Measurements from ENCODE around the gene RPL15. TPM values are rescaled to one million over a fixed set of nuclear protein-coding genes. Genes with fewer than 3 reads are reported as not detected.

RPL15 gene
- total and polyA plus RNA-seq, 2 of the 13 experiments (the other 11 are each of a cell fraction or from before 2014, with no cell fraction given) = 1,297 to 3,693 TPM

GRCh38 chr3:23895181-23895580 is 21.8 kb upstream of the RPL15 start:
- Histone ChIP-seq H3K27ac (ENCODE audit: extremely low read length, insufficient read depth, low read length) (no peak overlapping the region), H3K4me2 (ENCODE audit: low read depth, low read length) (no peak overlapping the region), H3K9me3 (ENCODE audit: low read length) (no peaks in the 10 kb centered on the region), H3K9ac (ENCODE audit: insufficient read depth, low read depth, low read length) (no peak overlapping the region), H3K27me3 (ENCODE audit: control insufficient read depth in 1 of 2, insufficient read depth in 2 of 2, low read length in 2 of 2) (no peaks in the 10 kb centered on the region), H2AFZ (ENCODE audit: low read length) (no peak overlapping the region), H3K79me2 (ENCODE audit: insufficient read depth, low read length) (no peaks in the 10 kb centered on the region), H4K20me1 (ENCODE audit: insufficient read depth, low read length) (no peaks in the 10 kb centered on the region), H3K4me3 (replicated peaks in 1 of 3; ENCODE audit: insufficient read depth in 1 of 3, low read depth in 2 of 3, low read length in 3 of 3) (no peak overlapping the region), H3K4me1 (ENCODE audit: insufficient read depth, low read length) (no peaks in the 10 kb centered on the region; the same call in 1 of the 2 replicates), H3K36me3 (replicated peaks in 1 of 2; ENCODE audit: control insufficient read depth in 1 of 2, insufficient read depth in 2 of 2, low read length in 2 of 2) (peaks cover 7 to 31% of the 10 kb centered on the region in 2 experiments)
- TF ChIP-seq ZNF570 (CRISPR knock-in tag; IDR thresholded peaks at IDR 0.05; ENCODE audit: borderline replicate concordance) (no peak), ZNF234 (CRISPR knock-in tag; conservative IDR thresholded peaks at IDR 0.05) (no peak), TBL1XR1 (IDR thresholded peaks at IDR 0.05; ENCODE audit: borderline replicate concordance, low read length, partially characterized antibody) (no peak), HOXA3 (CRISPR knock-in tag; IDR thresholded peaks at IDR 0.05) (no peak), EEA1 (CRISPR knock-in tag; IDR thresholded peaks at IDR 0.05; ENCODE audit: borderline replicate concordance) (no peak), CREB3 (CRISPR knock-in tag; IDR thresholded peaks at IDR 0.05) (no peak), MIER3 (CRISPR knock-in tag; IDR thresholded peaks at IDR 0.05; ENCODE audit: borderline replicate concordance) (no peak), ZNF841 (CRISPR knock-in tag; IDR thresholded peaks at IDR 0.05; ENCODE audit: borderline replicate concordance) (no peak), SUZ12 (IDR thresholded peaks at IDR 0.05; ENCODE audit: low read depth, low read length) (no peak), HMG20A (CRISPR knock-in tag; IDR thresholded peaks at IDR 0.05; ENCODE audit: borderline replicate concordance) (no peak), TEAD3 (CRISPR knock-in tag; optimal IDR thresholded peaks at IDR 0.05; ENCODE audit: borderline replicate concordance) (no peak), SMARCE1 (IDR thresholded peaks at IDR 0.05; ENCODE audit: borderline replicate concordance) (no peak), KAT7 (CRISPR knock-in tag; IDR thresholded peaks at IDR 0.05; ENCODE audit: borderline replicate concordance) (no peak), ZNF282 (IDR thresholded peaks at IDR 0.05; ENCODE audit: partially characterized antibody) (no peak), YEATS2 (CRISPR knock-in tag; IDR thresholded peaks at IDR 0.05; ENCODE audit: borderline replicate concordance) (no peak), ISL2 (CRISPR knock-in tag; IDR thresholded peaks at IDR 0.05) (no peak), PLRG1 (conservative IDR thresholded peaks at IDR 0.05) (no peak)
- DNase-seq (ENCODE audit: low spot score) (no peak), FAIRE-seq (no peak), ATAC-seq (peak; percentile 30; the same call in 1 of the 3 replicates)
- in situ Hi-C loops (cut with HindIII; ENCODE audit: extremely low pct_ligation_motif_present, low pct_unique_long_range_greater_than_20kb) = no loop called here
- BruUV-seq (replicated peaks) = no TSS peak
- CTCF ChIA-PET (ENCODE audit: low intra/inter-chr PET ratio, low total read pairs) = no interaction called here
- POLR2A ChIA-PET = no interaction called here
- WGBS (ENCODE audit: low lambda C conversion rate) = over 99% methylated on average over 4 of the region's 4 CpGs
- intact Hi-C loops (cut with micrococcal nuclease; ENCODE audit: unreplicated experiment) = no loop called here
